ENCODE results near the gene CEP295NL.

Gene CEP295NL

GRCh38 chr17:78865682-78866390 lies 37.2 kb downstream of the CEP295NL start:
- no peaks in the 10 kb centered on the region for H3K9me3 Mint-ChIP-seq
- TF ChIP-seq CTCF (IDR thresholded peaks at IDR 0.05; ENCODE audit: unreplicated experiment in 3 of 3) = peak; percentile 84 to 90 (median 89)
- no peak overlapping the region for H3K27ac Mint-ChIP-seq
- no peaks in the 10 kb centered on the region for H3K27me3 Mint-ChIP-seq (ENCODE audit: low read depth)
- no peaks in the 10 kb centered on the region for H3K4me1 Mint-ChIP-seq
- no peak overlapping the region for H3K4me3 Mint-ChIP-seq
- H3K36me3 Mint-ChIP-seq (ENCODE audit: low read depth) = peaks cover 46% of the 10 kb centered on the region

- Mint-ChIP-seq H3K4me1 (no peaks in the 10 kb centered on the region), H3K9me3 (no peaks in the 10 kb centered on the region), H3K27ac (no peak overlapping the region), H3K4me3 (no peak overlapping the region), H3K27me3 (ENCODE audit: low read depth) (no peaks in the 10 kb centered on the region), H3K36me3 (ENCODE audit: low read depth) (peaks cover 30% of the 10 kb centered on the region)
- no peak for TF ChIP-seq CTCF (IDR thresholded peaks at IDR 0.05; ENCODE audit: unreplicated experiment in 3 of 3)
These were observed 38.9 kb downstream of the CEP295NL start for GRCh38 chr17:78864117-78864516.

- Mint-ChIP-seq H3K36me3 (ENCODE audit: low read depth) (peaks cover 29% of the 10 kb centered on the region), H3K4me1 (no peaks in the 10 kb centered on the region), H3K9me3 (no peaks in the 10 kb centered on the region), H3K4me3 (no peak overlapping the region), H3K27ac (no peak overlapping the region), H3K27me3 (ENCODE audit: low read depth) (no peaks in the 10 kb centered on the region)
- TF ChIP-seq CTCF (IDR thresholded peaks at IDR 0.05; ENCODE audit: unreplicated experiment in 3 of 3) = no peak
These were observed 40.7 kb downstream of the CEP295NL start for GRCh38 chr17:78862073-78863023.

GRCh38 chr17:78861229-78861628 lies 41.8 kb downstream of the CEP295NL start:
- Mint-ChIP-seq H3K27me3 (ENCODE audit: low read depth) (no peaks in the 10 kb centered on the region), H3K4me3 (no peak overlapping the region), H3K27ac (no peak overlapping the region), H3K9me3 (no peaks in the 10 kb centered on the region), H3K36me3 (ENCODE audit: low read depth) (peaks cover 35% of the 10 kb centered on the region), H3K4me1 (no peaks in the 10 kb centered on the region)
- no peak for TF ChIP-seq CTCF (IDR thresholded peaks at IDR 0.05; ENCODE audit: unreplicated experiment in 3 of 3)

GRCh38 chr17:78859051-78859450 lies 44.0 kb downstream of the CEP295NL start:
- Mint-ChIP-seq H3K27me3 (ENCODE audit: low read depth) (no peaks in the 10 kb centered on the region), H3K4me1 (no peaks in the 10 kb centered on the region), H3K27ac (no peak overlapping the region), H3K36me3 (ENCODE audit: low read depth) (peaks cover 41% of the 10 kb centered on the region), H3K9me3 (no peaks in the 10 kb centered on the region), H3K4me3 (no peak overlapping the region)
- no peak for TF ChIP-seq CTCF (IDR thresholded peaks at IDR 0.05; ENCODE audit: unreplicated experiment in 3 of 3)
